ENCODE measurements around the gene ABO.
"Not testable (repeated sequence)": the region's sequence is repeated elsewhere in the genome, so short reads cannot be mapped to it uniquely, and the experiment has no call there.

ABO gene

DNA sequence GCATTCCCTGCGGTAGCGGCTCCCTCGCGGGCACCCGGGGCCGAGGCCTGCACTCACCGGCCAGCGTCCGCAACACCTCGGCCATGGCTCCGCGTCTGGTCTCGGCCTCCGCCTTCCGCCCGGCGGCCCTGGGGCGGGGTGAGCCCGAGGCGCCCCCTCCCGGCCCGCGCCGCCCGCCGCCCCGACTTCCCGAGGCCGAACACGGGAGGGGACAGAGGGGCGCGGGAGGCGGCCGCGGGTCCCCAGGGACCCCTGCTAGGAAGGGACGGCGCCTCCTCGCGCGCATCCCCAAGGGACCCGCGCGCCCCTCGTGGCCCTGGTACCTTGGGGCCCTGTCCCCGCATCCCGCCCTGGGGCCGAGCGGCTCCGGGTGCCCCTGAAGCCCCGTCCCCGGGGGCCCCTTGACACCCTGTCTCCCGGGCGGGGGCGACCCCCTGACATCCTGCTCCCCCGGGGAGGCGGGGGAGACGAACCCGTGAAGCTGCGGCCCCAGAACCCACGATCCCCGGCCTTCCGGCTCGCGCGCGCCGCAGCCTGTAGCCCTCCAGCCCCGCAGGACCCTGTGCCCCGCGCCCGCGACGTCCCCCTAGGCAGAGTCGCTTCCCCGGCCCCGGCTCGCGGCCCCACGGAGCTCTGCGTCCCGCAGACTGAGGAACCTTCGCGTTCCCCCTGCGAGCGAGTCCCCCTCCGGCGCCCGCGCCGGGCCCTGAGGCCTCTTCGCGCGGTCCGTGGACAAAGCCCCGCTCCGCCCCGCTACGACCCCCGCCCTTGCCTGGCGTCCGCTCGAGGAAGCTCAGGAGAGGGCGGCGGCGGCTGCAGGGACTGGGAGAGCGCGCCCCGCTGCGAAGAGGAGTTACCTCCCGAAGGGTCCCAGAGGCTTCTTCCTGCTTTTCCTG is at the start of gene ABO:
Gene ABO (minus strand): TSS at position 97 of the 896 bp plus-strand sequence.
- no peak for DNase-seq

DNA sequence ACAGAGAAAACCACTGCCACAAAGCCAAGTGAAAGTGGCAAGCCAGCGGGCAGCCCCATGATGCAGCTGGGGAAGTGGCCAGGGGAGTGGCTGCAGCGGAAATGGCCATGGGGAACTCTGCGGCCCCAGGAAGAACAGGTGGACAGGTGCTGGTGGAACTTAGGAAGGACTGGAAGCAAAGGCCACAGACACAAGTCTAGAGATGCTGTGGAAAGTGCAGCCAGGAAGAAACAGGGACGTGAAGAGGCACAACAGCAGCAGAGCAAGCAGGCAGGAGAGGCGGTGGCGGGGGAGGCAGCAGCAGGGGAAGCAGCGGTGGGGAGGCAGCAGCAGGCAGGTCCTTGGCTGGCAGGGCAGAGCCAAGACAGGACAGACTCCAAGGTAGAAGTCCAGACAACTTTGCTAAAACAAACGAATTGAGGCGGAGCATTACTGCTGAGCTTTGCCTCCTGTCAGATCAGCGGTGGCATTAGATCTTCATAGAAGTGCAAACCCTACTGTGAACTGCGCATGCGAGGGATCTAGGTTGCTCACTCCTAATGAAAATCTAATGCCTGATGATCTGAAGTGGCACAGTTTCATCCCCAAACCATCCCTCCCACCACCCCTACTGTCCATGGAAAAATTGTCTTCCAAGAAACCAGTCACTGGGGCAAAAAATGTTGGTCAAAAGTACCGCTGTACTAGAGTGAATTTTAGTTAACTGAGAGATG is 49.1 kb upstream of the ABO start:
- DNase-seq, result no peak

GRCh38 chr9:133323211-133323610 is 48.2 kb upstream of the ABO start:
- no peak for DNase-seq

GRCh38 chr9:133322701-133323100 is 47.7 kb upstream of the ABO start:
- DNase-seq, result no peak

DNA sequence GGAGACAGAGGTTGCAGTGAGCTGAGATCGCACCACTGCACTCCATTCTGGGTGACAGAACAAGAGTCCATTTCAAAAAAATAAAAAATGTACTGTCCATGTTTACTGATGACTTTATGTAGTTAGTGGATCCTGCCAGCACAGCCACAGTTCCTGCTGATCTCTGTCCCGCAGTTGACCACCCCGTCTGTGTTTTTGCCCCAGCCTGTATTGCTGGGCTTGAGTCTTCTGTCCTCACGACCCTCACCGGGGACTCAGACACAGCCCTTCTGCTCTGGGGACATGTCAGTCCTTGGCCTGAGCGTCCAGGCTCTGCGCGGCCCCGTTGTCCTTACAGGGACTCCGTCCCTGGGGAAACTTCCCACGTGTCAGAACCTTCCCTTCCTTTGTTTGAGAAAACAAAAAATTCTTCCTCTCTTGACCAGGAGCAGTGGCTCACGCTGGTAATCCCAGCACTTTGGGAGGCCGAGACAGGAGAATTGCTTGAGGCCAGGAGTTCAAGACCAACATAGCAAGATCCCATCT is 46.5 kb upstream of the ABO start:
- DNase-seq, result no peak

DNA sequence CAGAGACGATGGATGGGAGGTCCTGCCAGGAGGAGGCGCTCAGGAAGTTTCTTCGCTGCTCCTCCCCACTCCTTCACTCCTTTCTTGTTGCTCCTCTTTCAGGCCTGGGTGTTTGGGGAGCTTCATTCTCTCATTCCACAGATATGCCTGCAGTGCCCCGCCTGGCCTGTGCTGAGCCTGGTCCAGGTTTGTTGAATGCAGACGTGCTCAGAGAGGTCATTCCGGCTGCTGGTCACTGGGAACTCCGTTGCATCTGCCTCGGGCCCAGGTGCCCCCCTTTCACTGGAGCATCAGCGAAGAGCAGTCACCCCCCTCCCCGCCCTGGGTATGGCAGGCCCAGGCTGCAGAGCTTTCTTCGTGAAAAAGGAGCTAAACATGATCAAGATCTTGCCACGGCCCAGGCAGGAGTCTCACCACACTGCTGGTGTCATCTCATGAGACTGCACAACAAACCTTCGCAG is 45.5 kb upstream of the ABO start:
- no peak for DNase-seq

DNA sequence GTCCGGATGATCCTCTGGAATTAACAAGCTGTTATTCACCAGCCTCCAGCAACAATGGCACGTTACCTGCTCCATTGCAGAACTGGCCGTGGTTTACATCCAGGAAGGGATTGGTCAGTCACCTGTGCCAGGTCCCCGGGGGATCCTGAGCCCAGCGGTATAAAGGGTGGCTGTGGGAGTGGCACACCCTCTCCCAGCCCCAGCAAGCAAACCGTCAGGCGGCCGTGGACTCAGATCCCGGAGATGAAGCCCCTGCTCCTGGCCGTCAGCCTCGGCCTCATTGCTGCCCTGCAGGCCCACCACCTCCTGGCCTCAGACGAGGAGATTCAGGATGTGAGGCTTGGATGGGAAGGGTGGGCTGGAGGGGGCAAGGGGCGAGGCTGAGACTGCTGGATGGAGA is 42.5 kb upstream of the ABO start:
- not testable (repeated sequence) for DNase-seq

- no peak for DNase-seq
Measured at GRCh38 chr9:133315997-133316396, 41.0 kb upstream of the ABO start.

- DNase-seq, result no peak
Measured at GRCh38 chr9:133309608-133310007, 34.6 kb upstream of the ABO start.

- DNase-seq, result no peak
Measured at GRCh38 chr9:133307301-133307700, 32.3 kb upstream of the ABO start.

DNA sequence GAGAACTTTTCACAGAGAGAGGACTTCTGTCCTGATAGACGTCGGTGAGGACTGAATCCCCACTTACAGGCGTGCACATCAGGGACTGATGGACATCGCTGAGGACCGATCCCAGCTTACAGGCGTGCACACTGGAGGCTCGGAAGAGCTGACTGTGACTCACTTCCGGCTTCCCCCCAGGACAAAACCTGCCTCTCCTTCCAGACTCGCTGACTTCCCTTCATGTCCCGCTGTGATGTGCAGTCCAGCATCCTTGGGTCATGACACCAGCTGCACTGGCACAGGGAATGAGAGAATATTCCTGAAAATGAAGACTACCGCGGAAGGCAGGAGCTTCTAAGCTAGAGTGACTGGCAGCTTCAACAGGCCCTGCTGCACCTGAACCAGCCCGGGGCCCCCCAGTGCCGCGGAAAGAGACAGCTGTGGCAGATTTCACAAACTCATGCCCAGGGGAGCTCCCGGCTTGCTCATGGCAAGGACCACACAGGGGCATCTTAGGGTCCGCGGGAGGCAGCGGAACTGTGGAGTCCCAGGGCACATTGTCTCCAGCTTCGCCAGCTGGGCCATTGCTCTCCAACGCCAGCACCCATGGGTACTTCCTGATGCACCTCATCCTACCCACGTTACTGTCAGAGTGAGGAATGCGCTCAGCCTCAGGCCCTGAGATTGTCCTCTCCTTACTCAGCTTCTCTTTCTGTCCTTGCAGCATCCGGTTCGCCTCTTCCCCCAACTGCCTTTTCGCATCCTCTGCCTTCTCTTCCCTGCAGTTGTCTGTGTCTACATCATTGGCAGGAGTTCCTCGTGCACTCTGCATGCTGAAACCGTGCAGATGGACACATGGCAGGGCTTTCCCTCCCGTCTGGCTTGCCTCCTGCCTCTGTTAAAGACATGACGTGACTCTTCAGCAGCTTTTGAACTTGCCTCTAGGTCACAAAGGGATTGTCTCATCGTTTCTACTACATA is 31.5 kb upstream of the ABO start:
- peak; percentile 43 for DNase-seq

- no peak for DNase-seq
Measured at GRCh38 chr9:133305731-133306130, 30.7 kb upstream of the ABO start.

GRCh38 chr9:133304477-133305377 is 29.7 kb upstream of the ABO start:
- DNase-seq, result no peak

DNA sequence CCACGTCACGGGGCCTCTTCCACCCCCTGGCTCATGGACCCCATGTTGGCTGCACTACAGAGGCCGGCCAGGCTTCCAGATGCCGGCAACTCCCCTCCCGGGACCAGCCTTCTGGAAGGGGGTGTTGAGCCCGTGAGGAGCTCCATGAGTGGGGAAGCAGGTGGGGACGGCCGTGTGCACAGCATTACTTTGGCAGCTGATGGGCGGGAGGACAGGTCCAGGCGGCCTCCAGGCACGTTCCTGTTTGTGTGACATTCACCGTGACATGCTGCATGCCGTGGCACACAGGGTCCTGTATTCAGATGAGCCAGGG is 29.1 kb upstream of the ABO start:
- no peak for DNase-seq

- DNase-seq, result no peak
Measured at GRCh38 chr9:133303266-133304157, 28.5 kb upstream of the ABO start.

GRCh38 chr9:133301253-133302230 is 26.5 kb upstream of the ABO start:
- DNase-seq, result no peak

- DNase-seq, result not testable (repeated sequence)
Measured at GRCh38 chr9:133299996-133300395, 25.0 kb upstream of the ABO start.

- DNase-seq, result no peak
Measured at GRCh38 chr9:133294257-133294656, 19.3 kb upstream of the ABO start.

- no peak for DNase-seq
Measured at GRCh38 chr9:133290751-133291302, 15.8 kb upstream of the ABO start.
